SIG-M5 treated with dmso at 0.1 percent for 504 hours (cell line): ENCODE measurements around the gene TXLNG.

ENCODE experiments used
- DNase-seq: peaks from one replicate; lab custom pipeline; 2025; ENCODE audit not compliant: unreplicated experiment; lab: John Stamatoyannopoulos, UW

The TXLNG gene

DNA sequence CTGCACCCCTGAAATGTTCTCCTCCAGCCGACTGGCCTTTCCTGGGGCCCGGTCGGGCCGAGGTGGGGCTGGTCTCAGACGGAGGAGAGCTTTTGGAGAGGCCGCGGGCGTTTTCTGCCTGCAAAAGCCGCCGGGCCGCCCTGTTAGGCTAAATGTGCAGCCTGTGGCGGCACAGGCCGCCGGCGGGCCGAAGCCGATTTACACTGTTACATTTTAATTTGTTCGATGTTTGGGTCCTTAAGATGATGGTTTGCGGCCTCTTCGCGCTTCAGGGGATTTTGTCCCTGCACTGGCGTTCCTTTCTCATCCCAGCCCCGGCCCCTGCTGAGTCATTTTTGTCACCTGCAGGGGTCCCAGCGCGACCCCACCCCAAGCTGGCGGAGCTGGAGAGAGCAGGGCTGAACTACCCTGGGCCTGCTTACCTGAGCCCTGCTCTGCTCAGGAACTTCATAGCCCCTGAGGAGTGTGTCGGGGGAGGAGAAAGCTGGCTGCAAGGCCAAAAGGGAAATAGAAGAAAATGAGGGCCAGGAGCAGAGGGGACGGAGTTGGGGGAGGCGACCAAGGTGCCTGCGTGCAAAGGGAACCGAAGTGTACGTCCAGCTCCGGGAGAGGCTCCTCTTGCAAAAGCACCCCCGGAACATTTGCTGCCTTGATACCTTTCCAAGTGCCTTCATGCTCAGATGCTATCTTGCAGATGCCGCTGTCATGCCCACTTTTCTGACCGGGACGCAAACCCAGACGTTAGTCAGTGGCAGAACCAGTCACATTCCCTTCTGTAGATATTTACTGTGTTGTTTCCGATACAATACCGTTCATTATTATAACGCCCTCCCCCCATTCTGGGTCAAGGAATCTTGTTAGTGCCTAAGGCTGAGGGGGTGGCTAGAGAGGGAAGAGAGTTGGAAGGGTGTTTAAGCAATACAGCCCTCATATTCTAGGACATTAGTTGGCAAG is 84.9 kb downstream of the TXLNG start:
- peak; percentile 22 for DNase-seq

DNA sequence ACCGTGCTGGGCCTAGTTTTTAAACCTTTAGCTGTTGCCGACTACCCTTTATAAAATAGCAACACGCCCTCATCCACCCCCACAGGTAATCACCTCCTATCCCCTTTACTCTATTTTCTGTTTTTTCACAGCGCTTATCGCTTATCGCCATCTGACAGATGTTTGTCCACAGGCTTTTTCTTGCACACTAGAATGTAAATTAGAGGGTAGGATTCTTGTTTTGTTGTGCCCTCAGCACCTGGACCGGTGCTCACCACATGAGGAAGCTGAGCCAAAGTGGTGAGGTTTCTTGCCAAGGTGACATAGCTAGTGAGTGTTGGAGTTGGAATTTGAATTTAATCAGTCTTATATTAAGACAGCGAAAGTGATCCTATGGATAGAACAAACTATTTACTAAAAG is 86.8 kb downstream of the TXLNG start:
- DNase-seq: no peak

DNA sequence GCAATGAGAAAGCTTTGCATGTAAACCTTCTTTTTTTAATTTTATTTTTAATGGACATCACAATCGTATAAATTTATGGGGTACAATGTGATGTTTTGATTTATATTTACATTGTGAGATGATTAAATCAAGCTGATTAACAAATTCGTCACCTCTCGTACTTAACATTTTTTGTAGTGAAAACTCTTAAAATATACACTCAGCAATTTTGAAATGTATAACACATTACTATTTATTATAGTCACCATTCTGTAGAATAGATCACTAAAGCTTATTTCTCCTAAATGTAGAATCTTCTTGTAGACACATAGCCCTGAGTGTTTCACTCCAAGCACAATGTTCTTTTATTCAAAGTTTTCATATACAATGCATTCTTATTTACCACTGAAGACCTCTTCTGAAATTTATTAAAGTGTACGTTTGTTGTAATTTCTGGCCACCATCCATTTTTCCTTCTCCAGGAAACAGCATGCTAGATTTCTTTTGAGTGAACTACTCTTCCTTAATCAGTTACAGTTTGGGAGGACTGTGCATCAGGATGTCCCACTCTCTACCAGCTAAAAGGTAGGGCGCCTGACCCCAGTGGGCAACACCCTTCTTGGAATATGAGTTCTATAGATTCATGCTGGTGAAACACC is 88.3 kb downstream of the TXLNG start:
- DNase-seq: no peak

DNA sequence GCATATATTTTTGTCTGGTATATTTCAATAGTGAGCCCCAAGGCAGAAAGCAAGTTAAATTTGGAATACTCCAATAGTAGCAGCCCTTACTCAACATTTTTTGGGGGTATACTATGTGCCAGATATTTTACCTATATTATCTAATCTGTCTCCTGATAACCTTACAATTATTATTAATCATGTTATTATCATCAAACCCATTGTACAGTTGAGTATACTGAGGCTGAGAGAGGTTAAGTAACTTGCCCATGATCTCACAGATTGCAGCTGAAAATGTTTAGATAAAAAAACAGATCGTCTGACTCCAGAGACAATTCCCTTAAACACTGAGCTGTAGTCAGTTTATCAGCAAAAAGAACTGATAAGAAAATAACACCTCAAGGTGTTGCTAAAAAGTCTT is 90.4 kb downstream of the TXLNG start:
- no peak for DNase-seq

DNA sequence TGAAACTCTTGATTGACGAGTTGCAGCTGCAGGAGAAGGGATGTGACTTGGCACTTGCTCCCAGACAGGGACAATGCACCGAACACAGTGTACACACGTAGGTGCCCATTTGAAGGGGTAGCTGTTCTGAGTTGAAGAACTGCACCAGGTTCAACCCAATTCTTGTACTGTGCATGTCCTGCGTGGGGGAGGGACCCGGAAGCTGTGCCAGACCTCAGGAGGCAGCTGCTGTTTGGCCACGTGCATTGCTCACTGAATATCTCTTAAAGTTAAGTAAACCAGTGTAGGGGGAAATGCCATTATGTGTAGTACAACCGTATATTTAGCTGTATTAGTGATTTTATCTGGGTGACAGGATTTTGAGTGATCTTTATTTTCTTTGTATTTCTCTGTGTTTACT is 95.9 kb downstream of the TXLNG start:
- DNase-seq: no peak

DNA sequence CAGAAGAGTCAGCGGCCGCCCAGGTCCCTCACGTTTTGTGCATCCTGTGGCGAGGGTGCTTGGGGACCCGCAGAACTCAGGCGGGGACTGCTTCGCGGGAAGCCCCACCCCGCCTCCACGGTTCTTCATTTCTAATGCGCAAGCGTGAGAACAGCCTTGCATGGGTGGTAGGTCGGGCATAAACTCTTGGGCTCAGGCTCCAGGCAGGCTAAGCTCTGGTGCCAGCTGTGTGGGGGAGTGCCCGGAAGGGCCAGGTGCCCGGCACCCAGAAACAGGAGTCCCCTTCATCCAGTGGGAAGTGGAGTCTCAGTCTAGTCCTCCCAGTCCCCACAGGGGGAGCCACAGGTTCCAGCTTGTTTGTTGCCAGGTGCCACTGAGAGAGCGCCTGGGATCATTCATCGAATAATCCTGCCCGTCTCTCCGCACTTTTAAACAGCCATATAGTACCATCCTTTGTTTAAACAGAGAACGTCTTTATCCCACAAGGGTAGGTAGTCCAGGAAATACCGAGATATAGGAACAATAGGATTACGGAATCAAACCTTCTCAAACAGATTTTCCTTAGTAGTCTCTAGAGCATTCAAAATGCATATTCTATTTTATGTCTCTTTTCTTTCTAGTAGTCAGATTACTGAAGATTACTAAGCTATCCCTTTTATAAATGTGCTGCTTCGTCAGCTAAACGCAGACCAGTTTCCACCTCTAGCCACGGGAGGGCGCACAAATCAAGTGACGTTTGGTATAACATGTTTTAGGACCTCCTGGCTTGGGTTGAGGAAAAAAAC is 96.6 kb downstream of the TXLNG start:
- DNase-seq: peak; percentile 60

DNA sequence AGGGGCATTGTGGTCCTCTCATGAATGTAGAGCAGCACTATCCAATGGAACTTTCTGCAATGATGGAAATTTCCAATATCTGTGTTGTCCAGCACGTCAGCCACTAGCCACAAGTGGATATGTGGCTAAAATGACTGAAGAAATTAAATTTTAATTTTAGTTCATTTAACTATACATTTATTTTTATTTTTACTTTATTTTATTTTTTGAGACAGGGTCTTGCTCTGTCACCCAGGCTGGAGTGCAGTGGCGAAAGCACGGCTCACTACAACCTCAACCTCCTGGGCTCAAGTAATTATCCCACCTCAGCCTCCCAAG is 97.2 kb downstream of the TXLNG start:
- no peak for DNase-seq

DNA sequence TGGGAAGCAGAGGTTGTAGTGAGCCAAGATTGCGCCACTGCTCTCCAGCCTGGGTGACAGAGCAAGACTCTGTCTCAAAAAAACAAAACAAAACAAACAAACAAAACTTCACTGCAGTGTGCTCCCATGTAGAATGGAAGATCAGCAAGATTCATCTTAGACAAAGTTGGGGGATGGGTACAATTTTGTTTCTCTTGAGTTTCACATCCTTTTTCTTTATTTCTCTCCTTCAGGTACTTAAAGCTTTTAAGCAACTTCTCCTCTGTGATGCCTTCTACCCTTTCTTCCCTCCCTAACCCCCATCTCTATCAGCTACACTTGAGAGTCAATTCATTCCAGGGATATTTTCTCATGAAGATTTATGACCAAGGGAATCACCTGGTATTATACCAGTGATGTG is 99.4 kb downstream of the TXLNG start:
- DNase-seq: peak; percentile 13

DNA sequence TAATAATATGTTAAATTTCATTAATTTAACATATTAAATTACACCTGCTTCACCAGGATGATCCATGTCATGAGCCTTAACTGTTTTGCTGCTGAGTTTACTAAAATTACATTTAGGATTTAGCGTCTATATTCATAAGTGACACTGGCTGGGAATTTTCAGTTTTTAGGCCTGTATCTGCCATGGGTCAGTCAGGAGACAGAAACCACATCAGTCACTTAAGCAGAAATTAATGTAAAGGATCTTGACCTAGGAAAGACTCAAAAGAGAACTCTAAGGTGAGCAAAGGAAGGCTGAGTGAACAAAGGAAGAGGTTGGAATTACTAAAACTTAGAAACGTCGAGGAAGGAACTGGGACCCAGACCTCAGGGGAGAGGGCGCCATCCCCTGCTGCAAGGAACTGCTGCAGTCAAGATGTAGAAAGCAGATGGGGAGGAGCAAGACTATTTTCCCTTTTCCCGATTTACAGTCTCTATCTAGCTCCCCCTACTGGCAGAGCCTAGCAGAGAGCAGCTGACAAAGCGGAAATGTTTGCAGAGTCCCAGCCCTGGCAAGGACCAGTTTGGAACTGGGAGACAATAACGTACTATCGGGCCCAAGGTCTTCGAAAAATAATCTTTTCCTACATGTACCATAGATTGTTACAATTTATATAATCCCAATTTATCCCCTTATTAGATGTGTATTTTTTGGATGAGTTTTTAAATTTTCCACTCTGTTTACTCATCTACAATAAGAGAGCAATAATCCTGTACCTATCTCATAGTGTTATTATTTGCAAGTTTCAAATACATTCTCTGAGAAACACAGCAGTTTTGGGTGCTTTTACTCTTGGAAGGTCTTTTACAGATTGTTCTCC is 106.5 kb downstream of the TXLNG start:
- DNase-seq: peak; percentile 84
